Measurements from ENCODE around the gene HSH2D.
"Not testable (repeated sequence)": the region's sequence is repeated elsewhere in the genome, so short reads cannot be mapped to it uniquely, and the experiment has no call there.

Gene HSH2D

GRCh38 chr19:16119075-16119857 lies 24.2 kb upstream of the HSH2D start:
- not testable (repeated sequence) for DNase-seq (ENCODE audit: low read depth in 2 of 2)

GRCh38 chr19:16121141-16121540 lies 22.3 kb upstream of the HSH2D start:
- DNase-seq (ENCODE audit: low read depth in 2 of 2) = no peak

GRCh38 chr19:16121967-16122366 lies 21.5 kb upstream of the HSH2D start:
- no peak for DNase-seq (ENCODE audit: low read depth in 2 of 2)

- DNase-seq (ENCODE audit: low read depth in 2 of 2) = no peak
Observed at GRCh38 chr19:16124953-16125352, 18.5 kb upstream of the HSH2D start.

GRCh38 chr19:16125737-16126495 lies 17.6 kb upstream of the HSH2D start:
- no peak for DNase-seq (ENCODE audit: low read depth in 2 of 2)

GRCh38 chr19:16127080-16127479 lies 16.4 kb upstream of the HSH2D start:
- no peak for DNase-seq (ENCODE audit: low read depth in 2 of 2)

- no peak for DNase-seq (ENCODE audit: low read depth in 2 of 2)
Observed at GRCh38 chr19:16127776-16128371, 15.6 kb upstream of the HSH2D start.

GRCh38 chr19:16131648-16132047 lies 11.8 kb upstream of the HSH2D start:
- DNase-seq (ENCODE audit: low read depth in 2 of 2) = no peak

GRCh38 chr19:16133818-16134217 lies 9.7 kb upstream of the HSH2D start:
- DNase-seq (ENCODE audit: low read depth in 2 of 2) = no peak

GRCh38 chr19:16134510-16134909 lies 9.0 kb upstream of the HSH2D start:
- no peak for DNase-seq (ENCODE audit: low read depth in 2 of 2)

GRCh38 chr19:16135430-16136127 lies 7.9 kb upstream of the HSH2D start:
- DNase-seq (ENCODE audit: low read depth in 2 of 2) = no peak

GRCh38 chr19:16136185-16136999 lies 7.1 kb upstream of the HSH2D start:
- DNase-seq (ENCODE audit: low read depth in 2 of 2) = no peak

- no peak for DNase-seq (ENCODE audit: low read depth in 2 of 2)
Observed at GRCh38 chr19:16139752-16140151, 3.7 kb upstream of the HSH2D start.

GRCh38 chr19:16141043-16141442 lies 2.4 kb upstream of the HSH2D start:
- DNase-seq (ENCODE audit: low read depth in 2 of 2) = no peak

- DNase-seq (ENCODE audit: low read depth in 2 of 2) = no peak
Observed at GRCh38 chr19:16142032-16142580, 1.4 kb upstream of the HSH2D start.

- DNase-seq (ENCODE audit: low read depth in 2 of 2) = no peak
Observed at GRCh38 chr19:16144216-16144581, 714 bp downstream of the HSH2D start.

- no peak for DNase-seq (ENCODE audit: low read depth in 2 of 2)
Observed at GRCh38 chr19:16146112-16146511, 2.6 kb downstream of the HSH2D start.

- DNase-seq (ENCODE audit: low read depth in 2 of 2) = no peak
Observed at GRCh38 chr19:16148443-16149229, 5.2 kb downstream of the HSH2D start.

- DNase-seq (ENCODE audit: low read depth in 2 of 2) = no peak
Observed at GRCh38 chr19:16153582-16154336, 10.3 kb downstream of the HSH2D start.

GRCh38 chr19:16154557-16154956 lies 11.1 kb downstream of the HSH2D start:
- no peak for DNase-seq (ENCODE audit: low read depth in 2 of 2)

Data from fibroblast of skin of left biceps (primary cell).